ENCODE data around the gene FAH.

FAH gene

GRCh38 chr15:80173022-80173759, 20.4 kb downstream of the FAH start:
- H3K27ac ChIP-seq, result no peak overlapping the region; the same call in 1 of the 2 replicates
- peak; percentile 92 for TF ChIP-seq CTCF (conservative IDR thresholded peaks at IDR 0.05)

- no peak overlapping the region; the same call in 1 of the 2 replicates for H3K27ac ChIP-seq
- no peak for TF ChIP-seq CTCF (conservative IDR thresholded peaks at IDR 0.05)
Measured at GRCh38 chr15:80174017-80174746, 21.4 kb downstream of the FAH start.

- no peak for TF ChIP-seq CTCF (conservative IDR thresholded peaks at IDR 0.05)
- peak overlapping the region; percentile 69; the same call in 1 of the 2 replicates for H3K27ac ChIP-seq
Measured at GRCh38 chr15:80175436-80175835, 22.6 kb downstream of the FAH start.

GRCh38 chr15:80176443-80176842, 23.6 kb downstream of the FAH start:
- TF ChIP-seq CTCF (conservative IDR thresholded peaks at IDR 0.05), result no peak
- peak overlapping the region; percentile 69 for H3K27ac ChIP-seq

- peak overlapping the region; percentile 69 for H3K27ac ChIP-seq
- TF ChIP-seq CTCF (conservative IDR thresholded peaks at IDR 0.05), result no peak
Measured at GRCh38 chr15:80177156-80177555, 24.4 kb downstream of the FAH start.

- no peak overlapping the region for H3K27ac ChIP-seq
- no peak for TF ChIP-seq CTCF (conservative IDR thresholded peaks at IDR 0.05)
Measured at GRCh38 chr15:80179025-80179759, 26.4 kb downstream of the FAH start.

GRCh38 chr15:80179935-80180334, 27.1 kb downstream of the FAH start:
- TF ChIP-seq CTCF (conservative IDR thresholded peaks at IDR 0.05), result no peak
- H3K27ac ChIP-seq, result no peak overlapping the region

Measured in VCaP (cell line).